ENCODE results near the gene ZNF284. TPM values are rescaled to one million over a fixed set of nuclear protein-coding genes. Genes with fewer than 3 reads are reported as not detected.

Gene ZNF284
- total and polyA plus RNA-seq, 5 donors = 1.00 to 2.7 (median 2.3) TPM

DNA sequence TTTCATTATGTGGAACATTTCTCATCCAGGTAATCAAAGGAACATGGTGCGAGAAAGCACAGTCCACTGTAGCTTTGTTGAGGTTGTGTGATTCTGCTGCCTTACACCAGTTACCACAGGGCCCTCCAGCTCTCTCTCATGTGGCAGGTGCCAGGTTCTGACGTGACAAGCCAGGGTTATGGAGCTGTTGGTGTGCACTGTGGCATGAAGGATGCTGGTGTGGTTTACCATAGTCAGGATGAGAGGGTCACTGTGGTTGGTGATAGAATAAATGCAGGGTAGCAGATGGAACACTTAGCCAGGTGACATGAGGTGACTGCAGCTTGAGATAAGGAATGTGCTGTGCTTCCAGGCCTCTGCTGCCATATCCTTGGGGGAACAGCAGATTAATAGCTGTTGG lies 12.7 kb upstream of the ZNF284 start:
- H3K27ac ChIP-seq (ENCODE audit: low read length) = no peak overlapping the region
- no peaks in the 10 kb centered on the region for H3K4me1 ChIP-seq (ENCODE audit: control insufficient read depth, insufficient read depth, low read length)
- intact Hi-C loops (cut with DNase I) = no loop called here
- no peak overlapping the region for H3K4me3 ChIP-seq (ENCODE audit: low read length)
- WGBS = 97% methylated on average over 2 of the region's 2 CpGs
- ATAC-seq = no peak
- H3K27me3 ChIP-seq (ENCODE audit: control insufficient read depth, insufficient read depth) = no peaks in the 10 kb centered on the region
- DNase-seq = no peak
- H3K9me3 ChIP-seq (ENCODE audit: control insufficient read depth, low read length) = peaks cover 3% of the 10 kb centered on the region

DNA sequence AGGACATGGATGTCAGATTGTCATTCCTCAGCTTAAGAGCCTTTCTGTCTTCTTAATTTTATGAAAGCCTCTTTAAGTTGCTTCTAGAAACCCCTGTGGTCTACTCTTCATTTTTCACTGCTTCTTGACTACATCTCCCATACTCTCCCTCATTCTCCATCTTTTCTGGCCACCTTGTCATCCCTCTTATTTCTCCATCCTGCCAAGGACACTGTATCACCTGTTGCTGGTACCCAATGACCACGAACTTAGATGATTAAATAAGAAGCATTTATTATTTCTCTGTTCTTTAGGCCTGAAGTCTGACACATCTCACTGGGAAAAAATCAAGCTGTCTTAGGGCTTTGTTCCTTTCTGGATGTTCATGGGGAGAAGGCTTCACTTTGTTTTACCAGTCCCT lies 10.9 kb upstream of the ZNF284 start:
- ATAC-seq (no peak), DNase-seq (no peak)
- Histone ChIP-seq H3K27ac (ENCODE audit: low read length) (no peak overlapping the region), H3K9me3 (ENCODE audit: control insufficient read depth, low read length) (peaks cover 7% of the 10 kb centered on the region), H3K4me1 (ENCODE audit: control insufficient read depth, insufficient read depth, low read length) (no peaks in the 10 kb centered on the region), H3K4me3 (ENCODE audit: low read length) (no peak overlapping the region), H3K27me3 (ENCODE audit: control insufficient read depth, insufficient read depth) (no peaks in the 10 kb centered on the region)
- intact Hi-C loops (cut with DNase I) = no loop called here
- 92% methylated on average over 1 of the region's 1 CpG for WGBS

- Histone ChIP-seq H3K27ac (ENCODE audit: low read length) (no peak overlapping the region), H3K27me3 (ENCODE audit: control insufficient read depth, insufficient read depth) (no peaks in the 10 kb centered on the region), H3K4me3 (ENCODE audit: low read length) (no peak overlapping the region), H3K9me3 (ENCODE audit: control insufficient read depth, low read length) (peaks cover 14% of the 10 kb centered on the region), H3K4me1 (ENCODE audit: control insufficient read depth, insufficient read depth, low read length) (no peaks in the 10 kb centered on the region)
- DNase-seq = no peak
- no peak for ATAC-seq
- WGBS = 78% methylated on average over 3 of the region's 3 CpGs
- intact Hi-C loops (cut with DNase I) = no loop called here
Observed at GRCh38 chr19:44066305-44066704, 5.7 kb upstream of the ZNF284 start.

- ATAC-seq = no peak
- no peak overlapping the region for H3K4me3 ChIP-seq (ENCODE audit: low read length)
- H3K4me1 ChIP-seq (ENCODE audit: control insufficient read depth, insufficient read depth, low read length) = no peaks in the 10 kb centered on the region
- H3K27me3 ChIP-seq (ENCODE audit: control insufficient read depth, insufficient read depth) = no peaks in the 10 kb centered on the region
- no peak for DNase-seq
- peaks cover 12% of the 10 kb centered on the region for H3K9me3 ChIP-seq (ENCODE audit: control insufficient read depth, low read length)
- no peak overlapping the region for H3K27ac ChIP-seq (ENCODE audit: low read length)
- intact Hi-C loops (cut with DNase I) = no loop called here
- WGBS = 98% methylated on average over 1 of the region's 1 CpG
Observed at GRCh38 chr19:44069415-44069814, 2.5 kb upstream of the ZNF284 start.

GRCh38 chr19:44072543-44073401 lies 813 bp downstream of the ZNF284 start:
- ATAC-seq (peak; percentile 50 to 61), DNase-seq (no peak)
- no peaks in the 10 kb centered on the region for H3K9me3 ChIP-seq (ENCODE audit: control insufficient read depth, low read length)
- H3K27me3 ChIP-seq (ENCODE audit: control insufficient read depth, insufficient read depth) = no peaks in the 10 kb centered on the region
- WGBS = 21% methylated on average over 18 of the region's 18 CpGs
- H3K27ac ChIP-seq (ENCODE audit: low read length) = no peak overlapping the region
- H3K4me3 ChIP-seq (ENCODE audit: low read length) = peak overlapping the region; percentile 76
- H3K4me1 ChIP-seq (ENCODE audit: control insufficient read depth, insufficient read depth, low read length) = no peaks in the 10 kb centered on the region
- intact Hi-C loops (cut with DNase I) = no loop called here

DNA sequence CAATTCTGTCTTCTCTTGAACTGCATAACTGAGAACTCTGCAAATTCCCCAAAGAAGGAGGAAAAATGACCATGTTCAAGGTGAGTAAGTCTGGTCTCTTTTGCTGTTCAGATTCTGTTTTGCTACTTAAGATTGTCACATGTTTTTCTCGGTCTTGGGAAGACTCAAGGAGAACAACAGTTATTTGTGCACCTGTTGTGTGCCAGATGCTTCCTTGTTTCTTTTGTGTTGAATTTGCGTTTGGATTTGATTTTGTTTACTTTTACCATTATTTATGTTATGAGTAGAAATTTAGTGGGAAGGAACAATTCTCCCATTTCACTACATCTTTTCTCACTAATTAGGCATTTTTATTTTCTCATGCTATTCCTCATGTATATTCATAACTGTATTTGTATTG lies 4.4 kb downstream of the ZNF284 start:
- ATAC-seq = no peak
- H3K4me3 ChIP-seq (ENCODE audit: low read length) = no peak overlapping the region
- H3K4me1 ChIP-seq (ENCODE audit: control insufficient read depth, insufficient read depth, low read length) = no peaks in the 10 kb centered on the region
- H3K9me3 ChIP-seq (ENCODE audit: control insufficient read depth, low read length) = no peaks in the 10 kb centered on the region
- WGBS = 90% methylated on average over 2 of the region's 2 CpGs
- intact Hi-C loops (cut with DNase I) = no loop called here
- DNase-seq = no peak
- H3K27me3 ChIP-seq (ENCODE audit: control insufficient read depth, insufficient read depth) = no peaks in the 10 kb centered on the region
- no peak overlapping the region for H3K27ac ChIP-seq (ENCODE audit: low read length)

DNA sequence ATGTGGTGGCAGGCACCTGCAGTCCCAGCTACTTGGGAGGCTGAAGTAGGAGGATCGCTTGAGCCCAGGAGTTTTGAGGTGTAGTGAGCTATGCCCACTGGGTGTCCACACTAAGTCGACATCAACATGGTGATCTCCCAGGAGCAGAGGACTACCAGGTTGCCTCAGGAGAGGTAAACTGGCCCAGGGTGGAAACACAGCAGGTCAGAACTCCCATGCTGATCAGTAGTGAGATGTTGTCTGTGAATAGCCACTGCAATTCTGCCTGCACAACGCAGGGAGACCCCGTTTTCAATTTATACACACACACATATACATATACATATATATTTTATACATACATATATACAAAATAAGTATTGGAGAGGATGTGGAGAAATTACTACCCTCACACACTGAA lies 20.1 kb downstream of the ZNF284 start:
- Histone ChIP-seq H3K9me3 (ENCODE audit: control insufficient read depth, low read length) (no peaks in the 10 kb centered on the region), H3K4me3 (ENCODE audit: low read length) (no peak overlapping the region), H3K4me1 (ENCODE audit: control insufficient read depth, insufficient read depth, low read length) (no peaks in the 10 kb centered on the region), H3K27me3 (ENCODE audit: control insufficient read depth, insufficient read depth) (no peaks in the 10 kb centered on the region), H3K27ac (ENCODE audit: low read length) (no peak overlapping the region)
- DNase-seq (no peak), ATAC-seq (no peak)
- intact Hi-C loops (cut with DNase I) = no loop called here
- WGBS = 66% methylated on average over 4 of the region's 4 CpGs

DNA sequence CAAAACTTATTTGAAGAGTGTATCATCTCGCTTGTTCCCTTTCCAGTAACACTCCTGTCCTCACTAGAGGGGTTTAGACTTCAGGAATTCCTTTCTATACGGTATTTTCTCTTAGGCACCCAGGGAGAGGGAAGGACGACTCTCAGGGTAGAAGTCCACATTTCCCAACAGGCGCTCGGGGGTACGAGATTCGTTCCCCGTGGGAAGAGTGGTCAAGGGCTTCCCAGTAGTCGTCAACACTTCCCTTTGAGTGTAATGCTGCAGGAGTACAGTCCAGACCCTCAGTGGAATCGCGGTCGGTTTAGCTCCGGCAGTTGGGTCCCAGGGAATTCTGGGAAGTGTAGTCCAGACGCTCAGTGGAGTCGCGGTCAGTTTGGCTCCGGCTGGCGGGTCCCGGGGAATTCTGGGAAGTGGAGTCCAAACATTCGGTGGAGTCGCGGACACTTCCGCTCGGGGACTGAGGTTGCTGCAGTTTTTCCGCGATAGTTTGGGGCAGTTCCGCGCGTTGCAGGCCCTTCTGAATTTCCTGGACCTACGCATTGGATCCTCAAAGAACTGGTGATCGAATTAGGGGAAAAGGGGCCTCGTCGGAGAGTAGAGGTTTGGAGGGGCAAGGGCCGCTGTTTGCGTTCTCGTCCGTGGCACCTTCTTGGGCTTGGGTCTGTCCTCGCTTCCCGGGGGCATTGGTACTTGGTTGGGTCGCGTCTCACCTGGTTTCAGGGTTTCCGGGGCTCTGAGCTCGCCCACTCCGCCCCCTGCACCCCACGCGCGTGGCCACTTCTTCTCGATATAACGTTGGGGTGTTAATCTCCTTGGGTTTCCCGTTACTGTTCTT lies 22.2 kb downstream of the ZNF284 start, which contains the start of gene ZNF224:
ZNF224 (plus strand) TSS at position 431 of the 835 bp plus-strand sequence. CDS start 3,513 bp downstream, outside the sequence.
- Histone ChIP-seq H3K4me3 (ENCODE audit: low read length) (peak within 1 kb of the TSS; percentile 78), H3K4me1 (ENCODE audit: control insufficient read depth, insufficient read depth, low read length) (no peaks in the 10 kb centered on the region), H3K27ac (ENCODE audit: low read length) (peak within 1 kb of the TSS; percentile 77), H3K9me3 (ENCODE audit: control insufficient read depth, low read length) (no peaks in the 10 kb centered on the region), H3K27me3 (ENCODE audit: control insufficient read depth, insufficient read depth) (no peaks in the 10 kb centered on the region)
- intact Hi-C loops (cut with DNase I) = loop anchor here in 1 of 4 donors (2.0 kb wide), 1 partner anchor 19 kb away; the partner anchor contains the start of gene ZNF225
- WGBS = under 1% methylated on average over 50 of the region's 50 CpGs
- ATAC-seq (peak; percentile 99), DNase-seq (peak; percentile 91 to 95 (median 95))

DNA sequence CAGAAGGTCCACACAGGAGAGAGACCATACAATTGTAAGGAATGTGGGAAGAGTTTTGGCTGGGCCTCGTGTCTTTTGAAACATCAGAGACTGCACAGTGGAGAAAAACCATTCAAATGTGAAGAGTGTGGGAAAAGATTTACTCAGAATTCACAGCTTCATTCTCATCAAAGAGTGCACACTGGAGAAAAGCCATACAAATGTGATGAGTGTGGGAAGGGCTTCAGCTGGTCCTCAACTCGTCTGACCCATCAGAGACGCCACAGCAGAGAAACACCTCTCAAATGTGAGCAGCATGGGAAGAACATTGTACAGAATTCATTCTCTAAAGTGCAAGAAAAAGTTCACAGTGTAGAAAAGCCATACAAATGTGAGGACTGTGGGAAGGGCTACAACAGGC lies 35.8 kb downstream of the ZNF284 start:
- Histone ChIP-seq H3K27ac (ENCODE audit: low read length) (no peak overlapping the region), H3K27me3 (ENCODE audit: control insufficient read depth, insufficient read depth) (no peaks in the 10 kb centered on the region), H3K4me3 (ENCODE audit: low read length) (no peak overlapping the region), H3K9me3 (ENCODE audit: control insufficient read depth, low read length) (peaks cover 14% of the 10 kb centered on the region), H3K4me1 (ENCODE audit: control insufficient read depth, insufficient read depth, low read length) (no peaks in the 10 kb centered on the region)
- ATAC-seq (no peak), DNase-seq (no peak)
- intact Hi-C loops (cut with DNase I) = no loop called here
- WGBS = 98% methylated on average over 3 of the region's 3 CpGs

- no peaks in the 10 kb centered on the region for H3K4me1 ChIP-seq (ENCODE audit: control insufficient read depth, insufficient read depth, low read length)
- DNase-seq = no peak
- peaks cover 14% of the 10 kb centered on the region for H3K9me3 ChIP-seq (ENCODE audit: control insufficient read depth, low read length)
- intact Hi-C loops (cut with DNase I) = no loop called here
- no peak overlapping the region for H3K27ac ChIP-seq (ENCODE audit: low read length)
- no peak overlapping the region for H3K4me3 ChIP-seq (ENCODE audit: low read length)
- H3K27me3 ChIP-seq (ENCODE audit: control insufficient read depth, insufficient read depth) = no peaks in the 10 kb centered on the region
- ATAC-seq = no peak
Observed at GRCh38 chr19:44109458-44109857, 37.5 kb downstream of the ZNF284 start.

DNA sequence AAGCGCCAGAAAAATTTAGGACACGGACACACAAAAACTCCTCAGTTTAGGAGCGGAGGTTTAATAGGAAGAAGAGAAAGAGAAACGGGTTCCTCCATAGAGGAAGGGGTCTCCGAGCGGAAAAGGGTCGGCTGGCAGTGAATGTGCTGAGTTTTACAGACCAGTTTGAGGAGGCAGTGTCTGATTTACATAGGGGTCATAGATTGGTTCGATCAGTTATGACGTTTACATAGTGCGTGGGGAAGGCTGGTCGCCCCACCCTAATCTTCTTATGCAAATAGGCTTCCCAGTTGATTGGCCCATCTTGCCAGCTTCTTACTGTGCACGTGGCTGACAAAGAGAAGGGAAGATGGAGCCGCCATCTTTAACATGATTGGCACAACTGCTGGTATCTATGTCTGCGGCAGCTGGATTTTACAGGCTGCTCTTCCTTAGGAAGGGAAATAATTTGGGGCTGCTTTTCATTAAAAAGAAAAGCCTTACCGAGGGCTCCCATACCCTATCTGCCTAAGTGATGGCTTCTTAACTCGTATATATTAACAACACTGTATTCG lies 40.0 kb downstream of the ZNF284 start:
- no peak overlapping the region for H3K27ac ChIP-seq (ENCODE audit: low read length)
- WGBS = 11% methylated on average over 17 of the region's 17 CpGs
- H3K4me3 ChIP-seq (ENCODE audit: low read length) = peak overlapping the region; percentile 95
- ATAC-seq (peak in 1 of 2 donors; percentile 22), DNase-seq (peak in 1 of 3 donors; percentile 18)
- peaks cover 9% of the 10 kb centered on the region for H3K9me3 ChIP-seq (ENCODE audit: control insufficient read depth, low read length)
- intact Hi-C loops (cut with DNase I) = loop anchor here in 2 of 4 donors (2.0 to 10.0 kb wide), 3 partner anchors 17 to 53 kb away; partner anchors contain the start of genes ZNF226 (in 2 of the 2) and ZNF224 (in 1 of the 2)
- no peaks in the 10 kb centered on the region for H3K27me3 ChIP-seq (ENCODE audit: control insufficient read depth, insufficient read depth)
- H3K4me1 ChIP-seq (ENCODE audit: control insufficient read depth, insufficient read depth, low read length) = no peaks in the 10 kb centered on the region
